Central memory CD8-positive, alpha-beta T cell (primary cell): Measurements from ENCODE around the gene UQCRC1.

Source experiments
- ATAC-seq: fragments of 150-1000 bp; cut with Tn5 transposase; replicated peaks from 2 replicates; pipeline ENCODE4 v1.10.0; 2022; ENCODE audit warnings: mild to moderate bottlenecking, moderate FRiP score, moderate number of reproducible peaks; ENCODE audit not compliant: poor library complexity, severe bottlenecking; ENCODE audit errors: extremely low read depth
- DNase-seq, 2 donors: peaks; one replicate each; pipeline ENCODE4 v3.0.0; 2021; ENCODE audit warnings: low spot score in 2 of 2
- H3K27ac Mint-ChIP-seq: one replicate; pipeline ENCODE4 v1.8.0; 2022; ENCODE audit warnings: low read depth, mild to moderate bottlenecking, moderate library complexity, mixed read lengths
- H3K27me3 Mint-ChIP-seq: one replicate; pipeline ENCODE4 v1.8.0; 2022; ENCODE audit warnings: mixed read lengths
- H3K36me3 Mint-ChIP-seq: one replicate; pipeline ENCODE4 v1.8.0; 2022; ENCODE audit warnings: mild to moderate bottlenecking, moderate library complexity, mixed read lengths; ENCODE audit not compliant: insufficient read depth
- H3K4me1 Mint-ChIP-seq: one replicate; pipeline ENCODE4 v1.8.0; 2022; ENCODE audit warnings: mixed read lengths
- H3K4me3 Mint-ChIP-seq: one replicate; pipeline ENCODE4 v1.8.0; 2022; ENCODE audit warnings: mild to moderate bottlenecking, moderate library complexity, mixed read lengths
- H3K9me3 Mint-ChIP-seq: one replicate; pipeline ENCODE4 v1.8.0; 2022; ENCODE audit warnings: mixed read lengths

Gene UQCRC1

GRCh38 chr3:48642605-48643004 is 33.2 kb upstream of the UQCRC1 start:
- DNase-seq (no peak), ATAC-seq (no peak)
- Mint-ChIP-seq H3K27ac (no peak overlapping the region), H3K36me3 (no peaks in the 10 kb centered on the region), H3K4me1 (peaks cover 5% of the 10 kb centered on the region), H3K4me3 (no peak overlapping the region), H3K27me3 (no peaks in the 10 kb centered on the region), H3K9me3 (no peaks in the 10 kb centered on the region)

- Mint-ChIP-seq H3K27ac (no peak overlapping the region), H3K9me3 (no peaks in the 10 kb centered on the region), H3K36me3 (no peaks in the 10 kb centered on the region), H3K27me3 (no peaks in the 10 kb centered on the region), H3K4me1 (peaks cover 5% of the 10 kb centered on the region), H3K4me3 (no peak overlapping the region)
- DNase-seq = no peak
- ATAC-seq = no peak
These were observed 31.9 kb upstream of the UQCRC1 start for GRCh38 chr3:48641396-48641795.

GRCh38 chr3:48639944-48640606 is 30.6 kb upstream of the UQCRC1 start:
- Mint-ChIP-seq H3K4me3 (no peak overlapping the region), H3K27ac (no peak overlapping the region), H3K36me3 (no peaks in the 10 kb centered on the region), H3K9me3 (no peaks in the 10 kb centered on the region), H3K27me3 (no peaks in the 10 kb centered on the region), H3K4me1 (peaks cover 5% of the 10 kb centered on the region)
- ATAC-seq = no peak
- no peak for DNase-seq

GRCh38 chr3:48637305-48637704 is 27.9 kb upstream of the UQCRC1 start:
- Mint-ChIP-seq H3K27me3 (no peaks in the 10 kb centered on the region), H3K4me1 (peaks cover 16% of the 10 kb centered on the region), H3K4me3 (peak overlapping the region; percentile 26), H3K9me3 (no peaks in the 10 kb centered on the region), H3K36me3 (peaks cover 1% of the 10 kb centered on the region), H3K27ac (no peak overlapping the region)
- DNase-seq = no peak
- ATAC-seq = no peak

GRCh38 chr3:48636149-48636655 is 26.8 kb upstream of the UQCRC1 start:
- Mint-ChIP-seq H3K27me3 (no peaks in the 10 kb centered on the region), H3K4me1 (peaks cover 16% of the 10 kb centered on the region), H3K4me3 (peak overlapping the region; percentile 89), H3K27ac (no peak overlapping the region), H3K9me3 (no peaks in the 10 kb centered on the region), H3K36me3 (peaks cover 1% of the 10 kb centered on the region)
- ATAC-seq (no peak), DNase-seq (no peak)

DNA sequence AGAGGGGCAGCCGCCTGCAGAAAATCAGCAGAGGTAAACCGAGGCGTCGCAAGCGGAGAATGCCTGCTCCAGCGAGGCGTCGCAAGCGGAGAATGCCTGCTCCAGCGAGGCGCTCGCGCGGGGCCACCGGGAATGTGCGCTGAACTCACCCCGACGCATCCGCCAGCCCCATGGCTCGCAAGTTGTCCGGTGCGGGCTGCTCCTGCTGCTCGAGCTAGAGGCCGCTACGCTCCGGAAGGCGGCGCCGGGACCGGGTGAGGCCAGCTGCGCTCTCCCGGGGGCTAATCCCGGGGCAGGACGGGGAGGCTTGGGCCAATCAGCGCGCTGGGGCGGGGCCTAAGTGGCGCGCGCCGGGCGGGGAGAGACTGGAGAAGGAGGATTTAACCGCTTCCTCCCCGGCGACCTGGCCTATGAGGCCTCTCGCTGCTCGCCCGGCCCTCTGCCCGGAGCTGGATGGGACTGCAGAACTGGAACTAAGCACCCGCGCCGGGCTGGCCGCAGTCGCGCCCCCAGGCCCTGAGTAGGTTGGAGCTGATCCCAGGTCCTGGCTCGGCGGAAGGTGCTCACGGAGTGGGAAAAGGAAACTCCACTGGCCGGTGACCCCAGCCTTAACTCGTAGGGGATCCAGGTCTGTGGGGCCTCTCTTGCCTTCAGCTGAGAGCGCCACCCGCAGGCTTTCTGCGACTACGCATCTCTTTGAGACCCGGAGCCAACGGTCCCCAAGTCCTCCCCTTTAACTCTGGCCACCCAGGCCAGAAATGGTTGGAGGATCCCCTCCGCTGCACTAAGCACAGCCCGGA is 26.0 kb upstream of the UQCRC1 start, which contains the start of gene SLC26A6:
Gene SLC26A6 (minus strand): TSS at position 240 of the 800 bp plus-strand sequence. CDS start 68 bp downstream, at position 172.
- DNase-seq = peak; percentile 80 to 83
- H3K27ac Mint-ChIP-seq = peak within 1 kb of the TSS; percentile 72
- peaks cover 16% of the 10 kb centered on the region for H3K4me1 Mint-ChIP-seq
- peak; percentile 95 for ATAC-seq
- H3K9me3 Mint-ChIP-seq = no peaks in the 10 kb centered on the region
- peak within 1 kb of the TSS; percentile 89 for H3K4me3 Mint-ChIP-seq
- H3K36me3 Mint-ChIP-seq = peaks cover 4% of the 10 kb centered on the region
- H3K27me3 Mint-ChIP-seq = no peaks in the 10 kb centered on the region

DNA sequence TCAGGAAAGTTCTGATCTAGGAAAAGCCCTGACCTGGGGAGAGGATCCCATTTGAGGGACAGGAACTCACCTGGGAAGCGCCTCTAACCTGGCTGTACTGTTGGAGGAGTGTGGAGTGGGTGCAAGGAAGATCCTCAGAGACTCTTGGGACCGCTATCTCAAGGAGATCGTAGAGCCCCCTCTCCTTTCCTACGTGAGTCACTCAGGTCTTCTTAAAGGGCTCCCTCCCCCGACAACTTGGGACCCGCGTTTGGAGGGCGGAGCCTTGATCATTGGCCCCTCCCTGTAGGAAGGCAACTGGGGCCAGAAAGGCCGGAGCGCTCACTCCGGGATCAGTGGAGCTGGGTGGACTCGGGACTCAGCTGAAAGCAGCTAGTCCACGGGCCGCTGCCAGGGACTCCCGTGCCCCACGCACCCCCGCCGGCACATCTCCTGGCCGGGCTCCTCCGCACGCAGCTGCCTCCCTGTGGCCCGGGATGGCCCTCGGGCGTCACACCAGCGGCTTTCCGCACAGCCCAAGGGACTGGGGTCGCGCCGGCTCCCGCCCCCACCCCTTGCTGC is 25.3 kb upstream of the UQCRC1 start:
- DNase-seq (no peak), ATAC-seq (peak; percentile 22)
- Mint-ChIP-seq H3K27ac (no peak overlapping the region), H3K27me3 (no peaks in the 10 kb centered on the region), H3K4me1 (peaks cover 16% of the 10 kb centered on the region), H3K9me3 (no peaks in the 10 kb centered on the region), H3K4me3 (peak overlapping the region; percentile 89), H3K36me3 (peaks cover 5% of the 10 kb centered on the region)

GRCh38 chr3:48633743-48634142 is 24.3 kb upstream of the UQCRC1 start:
- Mint-ChIP-seq H3K27ac (no peak overlapping the region), H3K9me3 (no peaks in the 10 kb centered on the region), H3K36me3 (peaks cover 5% of the 10 kb centered on the region), H3K4me3 (peak overlapping the region; percentile 89), H3K27me3 (no peaks in the 10 kb centered on the region), H3K4me1 (peaks cover 16% of the 10 kb centered on the region)
- no peak for DNase-seq
- no peak for ATAC-seq

GRCh38 chr3:48633256-48633655 is 23.8 kb upstream of the UQCRC1 start:
- no peaks in the 10 kb centered on the region for H3K9me3 Mint-ChIP-seq
- H3K4me1 Mint-ChIP-seq = peaks cover 13% of the 10 kb centered on the region
- H3K4me3 Mint-ChIP-seq = no peak overlapping the region
- H3K27me3 Mint-ChIP-seq = no peaks in the 10 kb centered on the region
- DNase-seq (no peak), ATAC-seq (no peak)
- no peak overlapping the region for H3K27ac Mint-ChIP-seq
- peaks cover 5% of the 10 kb centered on the region for H3K36me3 Mint-ChIP-seq

DNA sequence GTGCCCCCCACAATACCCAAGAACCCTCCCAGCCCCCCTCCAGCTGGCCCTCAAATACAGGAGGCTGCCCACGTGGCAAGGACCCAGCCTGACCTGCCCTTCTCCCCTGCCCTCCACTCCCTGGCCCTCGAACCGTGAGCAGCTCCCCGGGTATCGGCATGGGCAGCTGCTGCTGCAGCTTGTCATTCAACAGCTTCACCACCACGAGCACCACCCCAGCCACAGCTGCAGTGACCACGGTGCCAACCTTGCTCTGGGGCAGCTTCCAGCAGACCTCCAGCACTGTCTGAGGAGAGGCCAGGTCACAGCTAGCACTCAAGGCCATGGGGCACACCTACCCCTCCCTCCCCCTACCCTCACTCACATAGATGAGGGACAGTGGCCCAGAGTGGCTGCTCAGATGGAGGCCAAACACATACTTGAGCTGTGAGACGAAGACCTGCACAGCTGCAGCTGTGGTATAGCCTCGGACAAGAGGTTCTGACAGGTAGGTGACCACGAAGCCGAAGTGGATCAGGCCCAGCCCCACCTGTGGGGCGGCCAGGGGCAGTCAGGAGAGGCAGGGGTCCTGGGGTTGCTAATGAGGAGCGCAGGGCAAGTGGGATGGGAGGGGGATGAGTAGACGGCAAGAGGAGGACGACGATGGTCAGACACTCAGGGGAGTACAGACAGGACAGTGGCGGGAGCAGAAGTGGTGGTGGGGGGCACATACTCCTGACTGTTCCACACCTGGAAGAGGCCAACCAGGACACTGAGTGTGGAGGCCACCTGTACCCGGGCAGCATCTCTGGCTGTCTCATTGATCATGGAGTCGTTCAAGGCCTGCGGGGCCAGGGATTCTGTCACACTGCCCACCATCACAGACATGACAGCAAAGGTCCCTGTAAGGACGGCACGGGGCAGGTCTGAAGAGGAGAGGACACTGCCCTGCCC is 22.3 kb upstream of the UQCRC1 start:
- Mint-ChIP-seq H3K27ac (peak overlapping the region; percentile 36), H3K27me3 (no peaks in the 10 kb centered on the region), H3K9me3 (no peaks in the 10 kb centered on the region), H3K4me1 (peaks cover 11% of the 10 kb centered on the region), H3K4me3 (no peak overlapping the region), H3K36me3 (peaks cover 6% of the 10 kb centered on the region)
- ATAC-seq (no peak), DNase-seq (no peak)

DNA sequence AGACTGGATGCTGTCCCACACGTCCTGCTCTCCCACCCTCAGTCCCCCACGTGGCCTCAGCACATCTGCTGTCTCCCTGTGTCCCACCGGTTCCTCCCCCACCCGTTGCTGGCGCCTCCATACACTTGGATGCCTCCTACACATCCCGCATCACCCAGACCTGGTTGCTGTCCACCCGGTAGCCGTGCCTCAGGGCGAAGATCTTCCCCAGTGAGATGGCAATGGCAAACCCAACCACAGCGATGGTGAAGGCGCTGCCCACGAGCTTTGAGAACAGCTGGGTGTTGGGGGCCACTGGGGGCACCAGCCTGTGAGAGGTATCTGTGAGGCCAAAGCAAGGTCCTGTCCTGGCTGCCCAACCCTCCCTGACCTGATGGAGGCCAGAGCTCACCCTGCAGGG is 21.4 kb upstream of the UQCRC1 start:
- H3K9me3 Mint-ChIP-seq = no peaks in the 10 kb centered on the region
- peak overlapping the region; percentile 36 for H3K27ac Mint-ChIP-seq
- H3K4me3 Mint-ChIP-seq = no peak overlapping the region
- peaks cover 11% of the 10 kb centered on the region for H3K4me1 Mint-ChIP-seq
- H3K27me3 Mint-ChIP-seq = no peaks in the 10 kb centered on the region
- DNase-seq (no peak), ATAC-seq (no peak)
- peaks cover 7% of the 10 kb centered on the region for H3K36me3 Mint-ChIP-seq

GRCh38 chr3:48630407-48630806 is 21.0 kb upstream of the UQCRC1 start:
- H3K4me1 Mint-ChIP-seq = peaks cover 11% of the 10 kb centered on the region
- no peak for ATAC-seq
- peaks cover 7% of the 10 kb centered on the region for H3K36me3 Mint-ChIP-seq
- H3K9me3 Mint-ChIP-seq = no peaks in the 10 kb centered on the region
- H3K4me3 Mint-ChIP-seq = no peak overlapping the region
- no peak for DNase-seq
- H3K27me3 Mint-ChIP-seq = no peaks in the 10 kb centered on the region
- H3K27ac Mint-ChIP-seq = no peak overlapping the region
